ENCODE results near the gene MBTPS1.

The MBTPS1 gene

GRCh38 chr16:84048270-84048669 lies 68.5 kb downstream of the MBTPS1 start:
- no peak for DNase-seq

GRCh38 chr16:84047626-84048025 lies 69.1 kb downstream of the MBTPS1 start:
- no peak for DNase-seq

- DNase-seq = no peak
These were observed 69.5 kb downstream of the MBTPS1 start for GRCh38 chr16:84047206-84047605.

GRCh38 chr16:84045818-84046470 lies 70.8 kb downstream of the MBTPS1 start:
- no peak for DNase-seq

GRCh38 chr16:84045001-84045817 lies 71.5 kb downstream of the MBTPS1 start:
- DNase-seq = no peak

GRCh38 chr16:84044118-84044488 lies 72.6 kb downstream of the MBTPS1 start:
- no peak for DNase-seq

- peak; percentile 5 for DNase-seq
These were observed 73.1 kb downstream of the MBTPS1 start for GRCh38 chr16:84043486-84044117.

- DNase-seq = peak; percentile 29
These were observed 73.8 kb downstream of the MBTPS1 start for GRCh38 chr16:84042879-84043485.

- DNase-seq = no peak
These were observed 74.3 kb downstream of the MBTPS1 start, which contains the start of gene SLC38A8 for GRCh38 chr16:84042308-84042878. Gene SLC38A8, minus strand, starts transcription at chr16:84042795. Its CDS starts 638 bp downstream, at chr16:84042157.

- no peak for DNase-seq
These were observed 74.9 kb downstream of the MBTPS1 start for GRCh38 chr16:84041881-84042280.

- no peak for DNase-seq
These were observed 75.6 kb downstream of the MBTPS1 start for GRCh38 chr16:84040823-84041820.

- no peak for DNase-seq
These were observed 76.4 kb downstream of the MBTPS1 start for GRCh38 chr16:84040226-84040822.

GRCh38 chr16:84039696-84040095 lies 77.0 kb downstream of the MBTPS1 start:
- no peak for DNase-seq

- no peak for DNase-seq
These were observed 78.3 kb downstream of the MBTPS1 start for GRCh38 chr16:84038469-84038868.

GRCh38 chr16:84036982-84037425 lies 79.7 kb downstream of the MBTPS1 start:
- DNase-seq = no peak

GRCh38 chr16:84036131-84036530 lies 80.6 kb downstream of the MBTPS1 start:
- DNase-seq = no peak

- DNase-seq = no peak
These were observed 82.2 kb downstream of the MBTPS1 start for GRCh38 chr16:84034516-84034915.

GRCh38 chr16:84033251-84034195 lies 83.2 kb downstream of the MBTPS1 start:
- no peak for DNase-seq

GRCh38 chr16:84032458-84033178 lies 84.1 kb downstream of the MBTPS1 start:
- DNase-seq = no peak

Measured in DMS153 (cell line).